ENCODE data around the gene SLC24A4.

GRCh38 chr14:92494512-92494911 lies 171.5 kb downstream of the SLC24A4 start:
- TF ChIP-seq POLR2A (IDR thresholded peaks at IDR 0.05) (no peak), CTCF (IDR thresholded peaks at IDR 0.05) (no peak)

Data from vagina (tissue), 2 donors.